Measurements from ENCODE around the gene HHEX.
"Not testable (repeated sequence)": the region's sequence is repeated elsewhere in the genome, so short reads cannot be mapped to it uniquely, and the experiment has no call there.

Gene HHEX

GRCh38 chr10:92737484-92737883 lies 47.7 kb downstream of the HHEX start:
- no peak for DNase-seq

GRCh38 chr10:92740762-92741161 lies 51.0 kb downstream of the HHEX start:
- DNase-seq, result no peak

GRCh38 chr10:92741741-92742140 lies 52.0 kb downstream of the HHEX start:
- DNase-seq, result not testable (repeated sequence)

- no peak for DNase-seq
Observed at GRCh38 chr10:92742331-92743228, 52.8 kb downstream of the HHEX start.

All from right hindlimb (tissue), 1 donor.